GM21737 (cell line): Measurements from ENCODE around the gene SLC22A23.

Experiments
- ATAC-seq: cut with Tn5 transposase; IDR thresholded peaks from one replicate; pipeline ENCODE4 v1.9.1; 2021; ENCODE audit warnings: mild to moderate bottlenecking, moderate library complexity; ENCODE audit not compliant: unreplicated experiment

Gene SLC22A23

GRCh38 chr6:3339811-3340210, 117.0 kb downstream of the SLC22A23 start:
- ATAC-seq = no peak

GRCh38 chr6:3337521-3338350, 119.1 kb downstream of the SLC22A23 start:
- no peak for ATAC-seq

DNA sequence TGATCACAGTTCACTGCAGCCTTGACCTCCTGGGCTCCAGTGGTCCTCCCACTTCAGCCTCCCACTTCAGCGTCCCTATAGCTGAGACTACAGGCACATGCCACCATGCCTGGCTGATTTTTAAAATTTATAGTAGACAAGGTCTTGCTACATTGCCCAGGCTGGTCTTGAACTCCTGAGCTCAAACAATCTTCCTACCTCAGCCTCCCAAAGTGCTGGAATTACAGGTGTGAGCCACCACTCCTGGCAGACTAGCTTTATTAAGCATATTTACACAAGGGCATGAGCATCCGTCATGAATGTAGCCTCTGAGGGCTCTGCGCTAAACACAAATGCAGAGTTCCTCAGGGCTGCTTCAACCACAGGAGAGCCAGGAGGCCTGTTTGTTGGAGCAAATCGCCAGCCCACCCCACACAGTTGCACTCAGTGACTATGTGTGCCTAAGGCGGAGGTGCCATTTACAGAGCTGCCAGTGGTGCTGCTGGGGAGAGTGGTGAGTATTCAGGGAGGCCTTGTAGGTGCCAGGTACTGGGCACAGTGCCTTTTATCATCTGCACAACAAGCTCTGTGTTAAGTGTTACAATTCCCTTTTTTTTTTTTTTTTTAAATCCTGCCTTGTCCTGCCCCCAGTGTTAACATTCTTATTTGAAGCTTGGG, 119.9 kb downstream of the SLC22A23 start:
- ATAC-seq = no peak

- ATAC-seq = no peak
These were observed 120.6 kb downstream of the SLC22A23 start for GRCh38 chr6:3336066-3336786.

DNA sequence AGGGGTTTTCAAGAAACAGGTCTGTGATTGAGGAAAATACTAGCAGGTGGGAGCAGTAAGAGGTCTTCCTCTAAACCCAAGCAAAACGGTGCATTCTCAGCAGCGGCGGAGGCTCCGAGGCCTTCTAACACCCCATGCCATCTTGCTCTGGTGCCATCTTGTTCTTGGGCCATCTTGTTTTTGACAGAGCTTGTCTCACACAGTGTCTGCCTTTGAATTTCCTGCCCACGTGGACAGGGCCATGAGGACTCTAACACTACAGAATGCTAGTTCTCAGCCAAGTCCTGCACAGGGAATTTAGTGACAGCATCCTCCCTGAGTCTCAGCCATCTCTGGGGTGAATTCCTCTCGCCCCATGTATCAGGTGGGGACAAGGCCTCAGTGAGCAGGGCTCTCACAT, 121.7 kb downstream of the SLC22A23 start:
- no peak for ATAC-seq

DNA sequence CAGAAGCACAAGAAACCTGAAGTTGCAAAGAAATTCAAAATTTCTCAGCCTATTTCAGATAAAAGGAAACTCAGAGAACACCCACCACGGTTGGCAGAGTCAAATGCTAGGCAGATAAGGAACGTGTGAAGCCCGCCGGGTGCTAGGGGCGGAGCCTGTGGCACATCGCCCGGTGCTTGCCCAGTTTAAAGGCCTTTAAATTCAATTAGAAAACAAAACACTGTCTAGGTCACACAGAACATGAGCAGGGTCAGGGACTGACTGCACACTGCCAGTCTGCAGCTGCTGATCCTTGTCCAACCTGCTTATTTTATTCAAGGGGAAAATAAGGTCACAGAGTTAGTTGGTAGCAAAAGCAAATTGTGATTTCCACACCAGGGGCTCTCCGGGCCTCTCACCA, 122.3 kb downstream of the SLC22A23 start:
- no peak for ATAC-seq

DNA sequence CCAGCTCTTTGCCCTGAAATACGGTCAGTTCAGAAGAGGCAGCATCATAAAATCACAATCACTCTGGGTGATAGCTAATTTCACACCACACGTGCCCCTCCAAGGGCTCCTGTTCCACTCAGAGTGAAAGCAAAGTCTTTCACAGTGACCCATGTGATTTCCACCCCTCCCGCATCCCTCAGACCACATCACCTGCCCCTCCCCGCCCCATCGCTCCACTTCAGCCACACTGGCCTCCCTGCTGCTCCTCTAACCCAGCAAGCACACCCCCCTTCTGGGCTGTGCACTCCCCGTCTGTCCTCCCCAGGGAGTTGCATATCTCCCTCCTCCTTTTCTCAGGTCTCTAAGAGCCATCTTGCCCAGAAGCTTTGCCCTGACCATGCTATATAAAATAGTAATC, 123.6 kb downstream of the SLC22A23 start:
- peak; percentile 63 for ATAC-seq

DNA sequence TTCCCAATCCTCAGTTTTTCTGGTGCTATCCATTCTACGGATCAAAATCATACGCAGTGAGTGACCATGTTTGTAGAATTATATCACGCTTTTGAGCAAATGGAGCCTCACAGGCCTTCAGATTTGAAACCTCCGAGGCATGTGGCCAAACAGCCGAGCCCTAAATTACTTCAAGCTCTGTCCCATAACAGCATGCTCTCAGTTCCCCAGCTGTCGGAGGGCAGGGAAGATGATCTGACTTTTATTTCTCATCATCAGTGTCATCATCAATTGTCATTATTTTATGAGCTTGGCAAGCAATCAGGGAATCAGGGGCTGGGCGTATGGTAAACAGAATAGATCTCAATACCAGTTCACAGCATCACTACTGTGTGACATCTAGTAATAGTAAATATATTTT, 124.9 kb downstream of the SLC22A23 start:
- no peak for ATAC-seq

- ATAC-seq = no peak
These were observed 125.4 kb downstream of the SLC22A23 start for GRCh38 chr6:3331494-3331893.

- ATAC-seq = no peak
These were observed 126.7 kb downstream of the SLC22A23 start for GRCh38 chr6:3330199-3330598.

GRCh38 chr6:3329393-3330051, 127.3 kb downstream of the SLC22A23 start:
- ATAC-seq = no peak

- ATAC-seq = no peak
These were observed 128.1 kb downstream of the SLC22A23 start for GRCh38 chr6:3328796-3329195.

DNA sequence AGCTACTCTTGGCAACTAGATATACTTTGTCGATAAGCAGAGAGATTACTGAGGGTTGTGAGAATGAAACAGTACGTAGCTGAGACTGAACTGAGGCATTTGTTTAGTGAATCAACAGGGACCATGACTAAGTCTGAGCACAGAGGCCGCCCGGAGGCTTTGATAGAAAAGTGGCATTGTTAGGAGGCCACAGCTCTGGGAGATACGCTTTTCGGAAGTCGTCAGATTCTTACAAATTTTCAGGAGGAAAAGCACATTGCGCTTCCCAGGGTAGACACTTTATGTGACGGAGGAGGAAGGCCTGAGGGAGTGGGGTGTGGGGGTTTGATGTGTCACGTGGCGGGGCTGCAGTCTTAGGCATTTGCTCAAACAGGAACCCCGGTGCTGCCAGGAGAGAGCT, 128.7 kb downstream of the SLC22A23 start:
- no peak for ATAC-seq

GRCh38 chr6:3327403-3327802, 129.4 kb downstream of the SLC22A23 start:
- ATAC-seq = no peak

DNA sequence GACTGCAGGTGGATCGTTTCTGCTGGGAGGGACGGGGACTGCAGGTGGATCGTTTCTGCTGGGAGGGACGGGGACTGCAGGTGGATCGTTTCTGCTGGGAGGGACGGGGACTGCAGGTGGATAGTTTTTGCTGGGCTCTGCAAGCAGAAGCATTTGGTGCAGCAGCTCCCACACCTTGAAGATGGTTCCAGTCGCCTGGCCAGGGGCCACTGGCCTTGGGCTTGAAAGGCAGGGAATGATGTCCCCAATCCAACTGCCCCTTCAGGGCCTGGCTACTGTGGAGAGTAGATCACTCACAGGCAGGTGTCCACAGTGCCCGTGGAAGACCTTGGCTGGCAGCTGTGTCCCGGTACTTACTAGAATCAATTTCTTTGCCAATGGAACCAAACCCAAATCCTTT, 129.9 kb downstream of the SLC22A23 start:
- no peak for ATAC-seq

- no peak for ATAC-seq
These were observed 130.5 kb downstream of the SLC22A23 start for GRCh38 chr6:3326184-3326971.

DNA sequence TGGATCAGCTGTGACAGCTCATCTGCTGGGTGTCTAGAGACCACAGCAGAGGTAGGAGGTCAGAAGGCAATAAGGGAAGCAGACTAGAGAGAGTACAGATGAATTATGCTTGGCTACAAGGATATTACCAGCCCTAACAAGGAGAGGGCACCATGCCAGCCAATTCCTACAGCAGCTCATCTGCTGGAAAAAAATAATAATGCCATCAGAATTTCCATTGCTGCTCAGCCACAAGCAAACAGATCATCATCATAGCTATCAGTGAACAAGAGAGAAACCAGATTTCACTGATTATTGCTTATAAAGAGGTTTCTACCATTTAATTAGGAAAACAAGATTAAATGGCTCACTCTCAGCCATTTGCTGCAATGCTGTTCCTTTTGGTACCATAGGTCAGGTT, 131.6 kb downstream of the SLC22A23 start:
- no peak for ATAC-seq

DNA sequence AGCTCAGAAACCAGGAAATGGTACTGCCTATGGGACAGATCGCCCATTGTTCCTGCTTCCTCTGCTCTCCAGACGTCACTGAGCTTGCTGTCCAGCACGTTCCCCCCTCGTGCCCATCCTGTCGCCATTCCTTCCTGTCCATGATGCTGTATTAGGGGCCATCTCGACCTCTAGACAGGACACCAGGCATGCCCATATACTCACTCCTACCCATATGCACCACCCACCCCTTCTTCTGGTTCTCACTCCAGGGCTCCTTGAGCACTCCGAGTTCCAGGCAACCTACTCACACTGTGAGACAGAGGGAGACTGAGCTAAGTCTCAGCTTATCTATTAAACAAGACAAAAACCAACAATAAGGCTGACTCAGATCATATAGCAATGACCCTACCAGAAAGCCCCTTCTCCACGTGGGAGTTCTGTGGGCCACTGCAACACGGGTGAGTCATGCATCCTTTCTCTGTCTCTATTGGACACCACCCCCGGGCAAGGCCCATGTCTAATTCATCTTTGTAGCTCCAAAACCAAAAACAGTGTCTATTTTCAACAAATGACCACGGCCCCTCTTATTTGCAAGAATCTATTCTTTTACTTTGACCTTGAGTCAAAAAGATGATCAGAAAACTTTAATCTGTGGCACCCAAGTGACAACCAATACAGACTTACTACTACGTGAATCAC, 132.4 kb downstream of the SLC22A23 start:
- ATAC-seq = peak; percentile 57

DNA sequence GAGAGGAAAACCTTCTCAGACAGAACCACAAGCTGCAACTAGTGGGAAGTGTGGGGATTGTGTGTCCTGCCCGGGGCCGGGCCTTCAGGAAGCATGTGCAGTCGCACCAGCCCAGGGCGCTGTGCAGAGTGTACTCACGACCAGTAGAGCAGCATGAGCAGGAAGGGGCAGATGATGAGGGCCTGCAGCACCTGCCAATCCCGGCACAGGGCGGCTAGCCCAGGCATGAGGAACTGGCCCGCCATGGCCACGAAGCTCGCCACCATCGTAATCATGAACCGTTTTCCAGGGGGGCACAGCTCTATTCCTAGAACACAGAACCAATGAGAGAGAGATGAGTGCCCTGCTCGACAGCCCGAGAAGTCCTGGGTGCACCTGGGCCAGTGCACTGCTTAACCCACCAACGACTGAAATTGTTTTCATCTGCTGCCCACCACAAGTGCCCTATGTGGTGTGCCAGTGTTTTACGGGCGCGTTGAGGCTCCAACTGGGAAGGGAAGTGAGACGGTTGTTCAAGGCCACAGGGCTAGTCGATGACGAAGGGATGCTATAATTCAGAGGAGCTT, 133.1 kb downstream of the SLC22A23 start:
- ATAC-seq = no peak

DNA sequence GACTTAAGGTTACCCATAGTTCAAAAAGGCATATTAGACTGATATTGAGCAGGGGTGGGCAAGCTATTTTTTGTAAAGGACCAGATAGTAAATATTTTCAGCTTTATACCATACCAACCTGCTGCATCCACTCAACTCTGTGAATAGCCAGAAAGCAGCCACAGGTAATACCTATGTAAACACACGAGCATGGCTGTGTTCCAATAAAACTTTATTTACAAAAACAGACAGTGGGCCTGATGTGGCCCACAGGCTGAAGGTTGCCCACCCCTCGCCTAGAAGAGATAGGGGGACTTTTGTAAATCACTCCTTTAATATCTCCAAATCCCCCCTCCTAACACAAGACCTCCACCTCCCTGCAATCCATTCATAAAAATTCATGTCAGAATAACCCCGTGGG, 133.7 kb downstream of the SLC22A23 start:
- ATAC-seq = no peak
